Smooth muscle cell of the brain vasculature (primary cell): ENCODE data around the gene PRR5L.

Experiments used
- DNase-seq: peaks from one replicate; pipeline ENCODE4 v3.0.0-alpha.2; 2012; ENCODE audit warnings: low read depth, low spot score

PRR5L gene

DNA sequence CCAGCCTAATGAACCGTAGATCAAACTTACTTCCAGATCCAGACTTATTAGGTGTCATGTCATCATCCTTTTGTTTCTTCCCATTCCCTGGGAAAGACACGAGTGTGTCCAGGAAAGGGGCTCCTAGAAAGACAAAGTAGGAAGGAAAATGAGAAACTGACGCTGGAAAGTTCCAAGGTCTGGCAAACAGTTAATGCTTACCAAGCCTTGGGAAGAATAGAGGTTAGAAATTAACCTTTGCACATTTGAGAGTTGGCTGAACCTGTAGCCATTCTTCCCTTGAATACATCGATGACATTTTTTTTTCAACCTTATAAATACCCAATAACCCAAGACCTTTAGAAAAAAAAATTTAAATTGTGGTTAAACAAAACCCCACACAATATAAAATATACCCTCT, 136.7 kb downstream of the PRR5L start:
- DNase-seq: no peak

DNA sequence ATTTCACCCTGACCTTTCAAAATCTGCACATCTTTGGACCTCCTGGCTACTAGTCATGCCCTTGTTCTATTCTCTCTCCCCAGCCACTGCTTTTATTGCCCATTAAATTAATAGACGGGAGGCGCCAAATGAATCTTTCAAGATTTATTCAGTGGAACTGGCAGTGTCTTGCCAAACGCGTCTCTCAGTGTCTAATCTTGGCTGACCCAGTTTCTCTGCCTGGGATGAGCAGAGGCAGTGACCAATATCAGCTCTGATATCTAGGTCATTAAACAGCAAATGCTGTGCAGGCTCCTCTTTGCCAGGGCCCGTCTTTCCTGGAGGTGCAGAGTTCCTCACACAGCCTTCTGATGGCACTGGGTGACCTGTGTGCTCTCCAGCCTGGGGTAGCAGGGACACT, 140.0 kb downstream of the PRR5L start:
- DNase-seq: no peak

DNA sequence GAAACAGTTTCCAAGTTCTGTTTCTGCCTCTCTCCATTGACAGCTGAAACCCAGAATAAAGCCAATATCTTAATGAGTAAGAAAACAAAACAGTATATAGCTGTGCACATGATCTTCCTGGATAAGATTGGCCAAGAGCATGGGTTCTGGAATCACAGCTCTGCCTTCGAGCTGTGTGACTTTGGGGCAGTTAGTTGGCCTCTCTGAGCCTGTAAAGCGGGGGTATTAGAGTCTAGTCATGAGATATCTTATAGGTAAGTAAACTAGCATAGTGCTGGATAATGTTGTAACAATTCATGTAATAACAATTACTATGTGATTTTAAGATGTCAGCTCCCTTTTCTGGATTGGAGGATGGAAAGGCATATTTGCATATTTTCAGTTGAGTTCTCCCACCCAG, 140.5 kb downstream of the PRR5L start:
- DNase-seq: no peak

DNA sequence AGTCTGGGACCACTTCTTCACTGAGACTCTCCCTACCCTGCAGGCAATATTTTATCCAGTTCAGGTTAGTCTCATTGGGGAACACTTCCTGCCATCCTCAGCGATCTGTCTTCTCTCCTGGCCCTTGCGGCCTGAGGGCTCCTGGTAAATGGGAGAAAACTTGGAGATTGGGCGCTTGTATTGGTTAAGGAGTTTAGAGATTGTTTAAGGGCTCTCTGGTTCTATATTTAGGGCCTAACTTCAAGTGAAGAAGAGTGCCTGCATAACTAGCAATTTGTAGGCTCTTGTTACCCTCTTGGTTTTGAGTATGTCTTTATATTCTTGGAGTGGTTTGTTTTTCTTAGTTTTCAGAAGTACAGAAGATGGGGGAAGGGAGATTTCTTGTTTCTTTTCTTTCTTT, 141.3 kb downstream of the PRR5L start:
- no peak for DNase-seq

DNA sequence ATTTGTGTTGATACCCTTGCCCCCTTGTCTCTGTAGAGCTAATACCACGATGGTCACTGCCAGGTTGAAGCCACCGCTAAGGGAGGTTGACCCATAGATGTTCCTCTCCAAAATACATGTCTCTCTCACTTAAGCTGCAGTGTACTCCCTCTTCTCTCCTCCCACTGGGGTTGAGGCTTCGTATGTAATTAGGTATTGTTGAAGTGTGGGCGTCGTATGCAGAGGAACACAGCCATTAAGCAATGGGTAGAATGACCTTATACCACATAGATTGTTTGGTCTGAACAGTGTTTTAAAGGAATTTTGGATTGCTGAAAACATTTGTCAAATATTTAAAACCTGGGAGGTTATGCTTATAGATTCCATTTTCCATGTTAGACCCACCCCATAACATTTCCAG, 142.0 kb downstream of the PRR5L start:
- no peak for DNase-seq

DNA sequence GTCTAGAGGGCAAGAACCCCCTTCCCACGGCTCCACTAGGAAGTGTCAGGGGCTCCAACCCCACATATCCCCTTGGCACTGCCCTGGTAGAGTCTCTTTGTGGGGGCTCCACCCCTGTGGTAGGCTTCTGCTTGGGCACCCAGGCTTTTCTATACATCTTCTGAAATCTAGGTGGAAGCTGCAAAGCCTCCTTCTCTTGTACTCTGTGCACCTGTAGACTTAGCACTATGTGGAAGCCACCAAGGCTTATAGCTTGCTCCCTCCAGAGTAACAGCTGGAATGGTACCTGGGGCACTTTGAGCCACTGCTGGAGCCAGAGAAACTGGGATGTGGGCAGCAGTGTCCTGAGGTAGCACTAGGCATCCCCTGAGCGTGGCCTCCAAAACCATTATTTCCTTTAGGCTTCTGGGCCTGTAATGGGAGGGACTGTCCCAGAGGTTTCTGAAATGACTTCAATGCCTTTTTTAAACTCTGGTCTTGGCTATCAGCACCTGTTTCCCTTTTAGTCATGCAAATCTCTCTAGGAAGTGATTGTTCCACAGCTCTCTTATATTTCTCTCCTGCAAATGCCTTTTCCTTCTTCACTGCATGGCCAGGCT, 145.6 kb downstream of the PRR5L start:
- no peak for DNase-seq

DNA sequence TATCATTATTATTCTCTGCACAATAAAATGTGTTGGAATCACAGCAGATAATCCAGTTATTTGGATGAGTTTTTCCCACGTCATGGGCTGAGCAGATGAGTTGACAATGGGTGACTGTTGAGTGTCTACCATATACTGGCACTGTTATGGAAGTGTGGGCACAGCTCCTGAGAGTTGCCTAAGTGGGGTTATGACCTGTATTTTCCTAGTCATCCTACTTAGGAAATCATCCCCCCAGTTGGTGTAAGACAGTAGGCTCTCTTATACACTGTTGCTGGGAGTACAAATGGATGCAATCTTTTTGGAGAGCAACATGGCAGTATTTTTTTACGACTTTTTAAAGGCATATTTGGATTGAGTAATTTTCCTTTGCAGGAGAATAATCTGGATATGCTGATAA, 147.6 kb downstream of the PRR5L start:
- no peak for DNase-seq

DNA sequence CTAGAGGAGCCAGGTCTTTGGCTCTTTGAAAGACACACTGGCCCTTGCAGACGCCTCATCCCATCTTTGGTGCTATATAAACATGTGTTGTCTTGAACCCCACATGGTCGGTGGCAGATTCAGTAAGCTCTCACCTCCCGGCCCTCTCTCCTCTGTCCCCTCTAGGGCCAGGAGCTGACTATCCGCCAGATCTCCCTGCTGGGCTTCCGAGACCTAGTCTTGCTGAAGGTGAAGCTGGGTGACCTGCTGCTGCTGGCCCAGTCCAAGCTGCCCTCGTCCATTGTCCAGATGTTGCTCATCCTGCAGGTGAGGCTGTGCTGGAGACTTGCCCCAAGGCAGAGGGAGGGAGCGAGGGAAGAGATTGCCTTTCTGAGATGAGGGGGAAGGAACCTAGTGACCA, 150.0 kb downstream of the PRR5L start:
- no peak for DNase-seq

DNA sequence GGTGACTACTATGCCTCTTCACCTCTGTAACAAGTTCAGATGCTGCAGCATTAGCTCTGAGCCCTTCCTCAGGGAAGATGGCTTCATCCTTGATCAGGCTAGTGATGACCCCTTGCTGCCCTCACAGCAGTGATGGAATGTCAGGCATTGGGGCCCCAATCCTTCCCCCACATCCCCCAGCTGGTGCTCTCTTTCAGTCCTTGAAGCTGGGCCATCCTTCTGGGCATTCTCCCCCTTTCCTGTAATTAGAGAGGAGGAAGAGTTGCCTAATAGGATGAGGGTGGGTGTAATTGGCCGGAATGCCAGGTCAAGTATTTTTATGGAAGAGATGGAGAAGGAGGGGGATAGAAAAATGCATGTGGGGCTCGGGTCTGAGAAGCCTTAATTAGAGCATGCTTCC, 151.4 kb downstream of the PRR5L start:
- DNase-seq: no peak

DNA sequence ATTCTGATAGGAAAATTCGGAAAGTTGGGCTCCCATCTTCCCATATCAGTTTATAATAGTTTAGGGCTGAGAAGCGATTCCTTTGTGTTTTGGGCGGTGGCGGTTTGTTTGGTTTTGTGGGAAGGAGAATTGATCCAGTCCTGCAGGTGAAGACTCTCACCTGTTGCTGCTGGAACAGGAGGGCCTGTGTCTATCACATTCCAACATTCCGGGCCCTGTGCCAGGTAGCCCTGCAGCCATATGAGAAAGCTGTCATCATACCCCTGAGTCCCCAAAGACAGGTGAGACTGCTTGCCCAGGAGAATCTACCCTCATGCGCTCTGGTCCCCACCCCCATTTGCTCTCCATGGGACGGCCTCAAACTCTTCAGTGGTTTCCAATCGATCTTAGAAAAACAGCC, 151.9 kb downstream of the PRR5L start:
- no peak for DNase-seq

DNA sequence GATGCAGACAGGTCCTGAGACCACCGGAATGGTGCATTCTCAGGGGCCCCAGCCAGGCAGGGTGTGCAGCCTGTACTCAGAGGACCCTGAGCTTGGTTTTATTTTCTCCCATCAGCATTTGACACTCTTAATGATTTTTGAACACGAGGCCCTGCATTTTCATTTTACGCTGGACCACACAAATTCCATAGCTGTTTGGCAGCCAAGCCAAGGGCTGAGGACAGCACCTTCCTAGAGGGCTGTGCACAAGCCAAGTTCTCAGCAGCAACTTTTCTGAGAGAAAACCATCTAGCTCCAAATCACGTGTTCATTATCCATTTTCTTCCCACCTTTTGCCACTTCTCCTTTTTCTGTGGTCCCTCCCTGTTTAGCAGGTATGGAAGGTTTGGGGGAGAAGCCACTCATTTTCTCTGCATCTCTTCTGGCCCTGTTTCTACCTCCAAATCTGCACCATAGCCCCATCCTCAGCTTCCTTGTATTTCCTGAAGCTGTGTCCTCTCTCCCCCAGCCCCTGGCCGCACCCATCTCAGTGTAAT, 153.5 kb downstream of the PRR5L start:
- DNase-seq: no peak

DNA sequence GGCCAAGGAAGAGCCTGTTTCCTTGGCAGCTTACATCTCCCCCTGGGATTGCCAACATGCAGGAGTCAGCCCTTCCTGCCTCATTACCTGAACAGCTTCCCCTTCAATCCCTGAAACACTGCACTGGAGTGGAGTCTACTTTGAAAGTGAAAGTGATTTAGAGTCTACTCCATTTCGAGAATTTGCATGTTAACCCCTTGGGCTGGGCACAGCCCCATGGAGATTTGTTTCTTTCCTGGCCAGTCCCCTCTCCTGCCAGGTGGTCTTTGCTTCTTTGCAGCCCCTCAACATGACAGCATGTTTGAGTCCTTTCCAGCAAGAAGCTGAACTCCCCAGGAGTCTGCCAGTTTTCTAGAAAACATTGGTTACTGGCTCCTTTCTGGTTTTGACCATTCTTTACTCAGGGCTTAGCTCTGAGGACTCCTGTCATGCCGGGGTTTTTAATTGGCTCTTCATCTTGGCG, 154.1 kb downstream of the PRR5L start:
- no peak for DNase-seq

DNA sequence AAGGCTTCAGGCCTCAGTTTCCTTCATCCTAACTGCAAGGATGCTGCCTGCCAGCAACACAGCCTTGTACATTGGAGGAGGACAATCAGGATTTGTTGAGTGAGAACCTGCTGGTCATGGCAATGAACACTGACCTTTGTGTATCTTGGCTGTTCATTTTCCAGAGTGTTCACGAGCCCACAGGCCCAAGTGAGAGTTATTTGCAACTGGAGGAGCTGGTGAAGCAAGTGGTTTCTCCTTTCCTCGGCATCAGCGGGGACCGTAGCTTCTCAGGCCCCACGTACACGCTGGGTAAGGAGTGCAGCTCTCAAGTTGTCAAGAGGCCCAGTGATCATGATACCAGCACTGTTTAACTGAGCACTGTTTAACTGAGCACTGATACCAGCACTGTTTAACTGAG, 155.0 kb downstream of the PRR5L start:
- DNase-seq: no peak

DNA sequence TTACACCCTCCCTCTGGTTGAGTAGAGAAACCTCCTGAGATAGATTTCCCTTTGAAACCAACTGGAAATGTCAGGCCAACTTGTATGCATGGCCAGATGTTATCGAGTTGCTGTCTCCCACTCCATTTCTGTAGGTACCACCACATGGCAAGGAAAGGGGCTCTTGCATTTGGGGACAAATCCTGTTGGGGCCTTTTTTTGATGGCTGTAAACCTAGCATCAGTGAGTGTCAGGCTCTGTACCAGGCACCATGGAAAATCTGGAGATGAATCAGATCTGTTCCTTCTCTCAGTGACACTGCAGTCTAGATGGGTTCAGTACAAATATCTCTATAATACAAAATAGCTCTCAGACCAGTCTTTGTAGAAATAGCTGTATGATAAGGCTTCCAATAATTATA, 155.6 kb downstream of the PRR5L start:
- DNase-seq: no peak

DNA sequence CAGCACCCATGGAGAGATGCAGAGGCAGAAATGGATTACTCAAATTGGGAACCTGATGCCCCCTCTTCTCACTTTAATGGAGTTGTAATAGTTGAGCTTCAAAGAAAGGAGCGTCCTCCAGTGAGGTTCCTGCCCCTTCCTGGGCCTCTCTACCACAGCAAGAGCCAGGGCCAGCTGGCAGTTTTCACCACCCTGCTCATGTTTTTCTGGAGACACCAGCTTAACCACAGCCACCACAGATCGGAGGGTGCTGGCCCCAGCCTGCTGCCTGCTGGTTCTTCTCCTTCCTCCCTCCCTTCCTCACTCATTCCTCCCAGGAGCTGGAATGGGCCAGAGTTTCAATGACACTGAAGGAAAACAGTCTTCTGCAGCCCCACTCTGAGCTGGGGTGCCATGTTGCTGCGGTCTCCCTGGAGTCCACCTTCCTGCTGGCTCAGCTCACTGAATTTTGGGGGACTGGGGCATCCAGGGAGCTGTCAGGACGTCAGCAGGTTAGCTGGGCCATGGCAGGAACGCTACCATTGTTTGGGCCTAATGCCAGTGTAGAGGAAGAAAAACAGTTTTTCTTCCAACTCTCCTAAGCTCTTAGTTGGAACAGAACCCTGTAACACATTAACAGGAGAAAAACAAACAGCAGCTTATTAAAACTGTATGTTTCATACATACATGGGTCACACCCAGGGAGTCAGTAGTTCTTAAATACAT, 156.3 kb downstream of the PRR5L start:
- no peak for DNase-seq

DNA sequence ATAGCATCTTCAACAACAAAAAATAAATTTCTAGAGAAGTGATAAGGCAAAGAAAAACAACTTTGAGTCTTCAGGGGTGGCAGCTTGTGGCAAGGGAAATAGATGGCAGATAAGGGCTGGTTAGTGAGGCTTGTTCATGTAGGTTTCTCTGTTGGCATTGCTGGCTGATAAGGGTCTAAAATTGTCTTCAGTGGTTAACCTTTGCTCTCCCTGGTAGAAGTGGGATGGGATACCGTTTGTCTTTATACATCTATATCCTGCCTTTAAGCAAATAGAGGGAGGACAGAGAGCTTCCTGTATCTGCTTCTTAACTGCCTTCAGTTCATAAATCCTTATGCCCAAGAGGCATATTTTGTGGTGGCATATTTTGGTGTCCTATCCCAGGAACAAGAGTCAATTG, 156.9 kb downstream of the PRR5L start:
- DNase-seq: no peak

DNA sequence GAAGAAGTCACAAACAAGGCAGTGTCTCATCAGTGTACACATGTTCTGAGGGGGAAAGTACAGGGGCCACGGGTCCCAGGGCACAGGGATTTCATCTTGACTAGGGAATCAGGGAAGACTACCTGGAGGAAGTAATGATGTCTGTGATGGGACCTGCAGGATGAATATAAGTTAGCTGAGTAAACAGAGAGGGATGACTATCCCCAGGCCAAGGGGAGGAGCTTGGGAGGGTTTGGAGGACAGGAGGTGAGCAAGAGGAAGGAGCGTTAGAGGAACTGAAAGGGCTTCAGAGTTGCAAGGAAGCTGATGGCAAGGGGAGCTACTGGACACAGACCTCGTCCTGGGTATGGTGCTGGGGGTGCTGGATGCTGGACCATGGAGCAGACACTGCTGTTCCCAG, 157.6 kb downstream of the PRR5L start:
- DNase-seq: no peak

DNA sequence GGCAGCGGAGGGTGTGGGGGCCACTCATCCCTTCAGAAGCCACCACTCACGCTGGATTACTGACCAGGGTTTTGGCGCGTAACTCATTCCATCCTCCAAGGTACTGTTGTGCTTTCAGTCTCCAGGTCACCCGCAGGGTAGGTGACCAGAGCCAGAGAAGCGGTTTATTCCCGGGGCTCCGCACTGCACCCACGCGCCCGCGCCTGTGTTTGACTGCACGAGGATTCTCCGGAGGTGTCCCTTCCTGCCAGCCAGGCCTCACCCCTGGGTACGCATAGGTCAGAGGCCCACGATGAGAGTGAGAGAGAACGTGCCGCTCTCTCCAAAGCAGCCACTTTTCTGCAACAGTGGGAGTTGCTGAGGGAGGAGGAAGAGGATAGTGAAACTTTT, 158.5 kb downstream of the PRR5L start:
- no peak for DNase-seq

DNA sequence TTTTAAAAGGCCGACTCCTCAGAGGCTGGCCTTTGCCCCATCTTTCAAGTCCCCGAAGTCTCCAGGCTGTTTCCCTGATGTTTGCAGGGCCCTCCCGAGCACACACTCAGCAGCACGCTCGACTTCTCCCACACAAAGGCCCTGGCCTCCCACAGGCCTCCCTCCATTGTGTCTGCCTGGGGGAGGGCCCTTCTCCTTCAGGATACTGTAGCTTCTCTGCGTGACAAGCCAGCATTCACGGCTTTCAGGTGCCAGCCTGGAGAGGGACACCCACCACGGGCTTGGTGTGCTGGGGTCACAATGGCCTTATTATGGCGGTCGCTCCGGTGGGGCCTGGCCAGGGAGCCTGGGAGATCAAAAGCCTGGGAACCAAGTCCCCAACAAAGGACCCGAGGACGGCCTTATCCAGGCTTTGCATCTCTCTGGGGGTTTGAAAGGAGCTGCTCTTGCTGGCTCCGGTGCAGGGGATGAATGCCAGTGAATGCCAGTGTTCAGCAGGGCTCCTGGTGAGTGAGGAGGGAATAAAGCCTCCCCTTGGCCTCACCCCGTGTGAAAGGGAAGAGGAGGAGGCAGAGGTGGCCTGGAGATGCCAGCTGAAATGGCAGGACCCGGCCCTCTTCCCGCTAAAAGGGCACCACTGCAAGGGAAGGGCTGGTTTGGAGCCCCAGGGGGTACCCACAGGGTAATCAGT, 159.0 kb downstream of the PRR5L start:
- no peak for DNase-seq

DNA sequence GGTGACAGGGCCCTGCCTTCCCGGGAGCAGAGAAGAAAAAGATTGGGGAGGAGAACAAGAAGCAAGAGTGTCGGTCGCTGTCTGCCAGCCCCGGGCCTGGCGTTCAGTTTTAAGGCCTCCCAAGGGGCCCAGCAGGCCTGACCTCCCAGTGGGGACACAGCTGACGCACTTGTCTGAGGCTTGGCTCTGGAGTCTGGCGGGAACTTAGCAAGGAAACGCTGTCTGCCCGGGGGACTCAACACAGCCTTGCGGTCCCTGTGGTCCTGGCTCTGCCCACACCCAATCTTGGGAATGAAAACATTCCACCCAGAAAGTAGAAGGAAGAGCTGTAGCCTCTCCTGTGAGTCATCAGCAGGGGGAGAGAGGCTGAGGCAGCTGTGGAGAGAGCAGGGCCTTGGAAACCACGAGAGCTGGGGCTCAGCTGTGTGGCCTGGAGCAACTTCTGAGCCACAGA, 159.6 kb downstream of the PRR5L start:
- peak; percentile 95 for DNase-seq

DNA sequence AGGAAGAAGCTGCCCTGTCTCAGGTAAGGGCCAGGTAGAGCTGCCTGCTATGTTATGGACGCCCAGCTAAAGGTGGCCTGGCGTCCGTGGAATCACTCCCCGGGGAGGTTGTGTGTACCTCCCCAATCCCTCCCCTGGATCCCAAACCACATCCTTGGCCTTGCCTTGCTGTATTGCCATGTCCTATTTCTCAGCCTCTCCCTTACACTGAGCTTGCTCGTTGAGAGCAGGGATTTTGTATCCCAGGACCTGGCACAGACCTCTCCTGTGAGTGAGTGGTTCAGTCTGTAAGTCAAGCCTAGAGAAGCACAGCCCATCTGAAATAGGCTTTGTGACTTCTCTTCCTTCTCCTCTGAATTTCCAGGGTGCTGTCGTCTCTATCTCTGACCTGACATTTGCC, 160.1 kb downstream of the PRR5L start:
- no peak for DNase-seq

DNA sequence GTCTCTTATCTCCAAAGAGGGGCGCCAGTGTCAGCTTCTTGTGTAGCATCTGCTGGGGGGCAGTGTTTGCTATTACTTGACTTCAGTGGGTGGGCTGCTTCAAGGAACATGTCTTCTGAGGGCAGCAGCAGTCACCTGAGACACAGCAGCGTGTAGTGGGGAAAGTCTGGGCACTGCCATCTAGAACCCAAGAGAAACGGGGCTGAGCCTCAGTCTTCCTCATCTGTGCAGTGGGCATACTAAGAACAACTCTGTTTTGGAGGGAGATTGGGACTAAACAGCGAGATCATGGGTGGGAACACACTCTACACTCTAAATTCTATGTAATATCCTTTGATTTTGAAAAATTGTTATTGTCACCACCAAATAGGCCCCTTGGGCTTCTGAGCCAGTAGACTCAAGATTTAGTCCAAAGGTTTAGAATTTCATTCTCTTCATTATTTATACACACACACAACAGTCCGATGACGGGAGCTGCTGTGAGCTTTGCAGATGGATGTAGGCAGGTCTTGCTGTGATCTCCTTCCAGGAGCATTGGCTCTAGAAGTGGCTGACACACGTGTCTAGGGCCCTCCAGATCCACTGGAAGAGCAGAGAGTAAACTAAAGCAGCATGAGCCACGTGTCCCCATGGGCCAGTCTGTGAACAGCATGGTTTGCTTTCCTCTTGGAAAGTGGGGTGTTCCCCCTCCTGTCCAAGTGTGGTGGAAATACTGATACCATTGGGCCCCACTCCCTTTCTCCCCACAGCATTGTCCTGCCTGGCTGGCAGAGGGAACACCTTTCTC, 162.2 kb downstream of the PRR5L start:
- no peak for DNase-seq
